Esophagus (tissue), 2 donors: ENCODE results near the gene FOXI2. TPM values are rescaled to one million over a fixed set of nuclear protein-coding genes. Genes with fewer than 3 reads are reported as not detected.
A peak's percentile ranks its signal among the peaks of the same experiment; 100 is the strongest.

Experiments used
- H3K27ac ChIP-seq, 2 donors: one replicate each; pipeline ENCODE4 v1.5.1; 2013; ENCODE audit warnings: low read depth in 2 of 2, mild to moderate bottlenecking in 2 of 2, inconsistent platforms in 1 of 2, low read length in 1 of 2, moderate library complexity in 1 of 2
- H3K27me3 ChIP-seq, 2 donors: one replicate each; pipeline ENCODE4 v1.6.1; 2013; ENCODE audit warnings: low read length in 2 of 2, control low read depth in 1 of 2, mild to moderate bottlenecking in 1 of 2; ENCODE audit not compliant: insufficient read depth in 2 of 2, control insufficient read depth in 1 of 2
- H3K36me3 ChIP-seq, 2 donors: one replicate each; pipeline ENCODE4 v1.6.1; 2013; ENCODE audit warnings: low read length in 1 of 2; ENCODE audit not compliant: control insufficient read depth in 2 of 2, insufficient read depth in 2 of 2
- H3K4me1 ChIP-seq, 2 donors: one replicate each; pipeline ENCODE4 v1.6.1; 2013; ENCODE audit warnings: low read length in 1 of 2; ENCODE audit not compliant: control insufficient read depth in 2 of 2, insufficient read depth in 2 of 2
- H3K4me3 ChIP-seq, 2 donors: one replicate each; pipeline ENCODE4 v1.5.1; 2013; ENCODE audit warnings: low read length in 2 of 2, mild to moderate bottlenecking in 2 of 2, low read depth in 1 of 2, moderate library complexity in 1 of 2
- H3K9me3 ChIP-seq, 2 donors: one replicate each; pipeline ENCODE4 v1.6.1; 2013; ENCODE audit warnings: mild to moderate bottlenecking in 2 of 2, low read depth in 1 of 2, low read length in 1 of 2, moderate library complexity in 1 of 2; ENCODE audit not compliant: control insufficient read depth in 2 of 2, insufficient read depth in 1 of 2
- WGBS, 2 donors: extraction: QIAGEN DNeasy Blood & Tissue Kit; methylation state at CpG; one replicate each; pipeline ENCODE4 v1.1.7; 2013; 5-methylcytosine and 5-hydroxymethylcytosine counted together
- polyA plus RNA-seq, 2 donors: library from polyadenylated mRNA; stranded (reverse); fragments of 200-250 nt; gene quantifications; one replicate each; pipeline ENCODE4 v1.2.3, GENCODE V29; 2013
- donor health status: healthy with polysubstance abuse.
- donor health status: Bipolar disorder and iron deficiency.

FOXI2 gene
- under 1 TPM; 0.45 to 0.84 TPM for polyA plus RNA-seq

GRCh38 chr10:127736915-127737562, at the start of gene FOXI2:
Gene FOXI2, plus strand, starts transcription at chr10:127737185. Its CDS starts 89 bp downstream, at chr10:127737274.
- Histone ChIP-seq H3K27ac (peak within 1 kb of the TSS in 1 of 2 donors; percentile 39), H3K4me3 (peak within 1 kb of the TSS; percentile 51), H3K36me3 (no peaks in the 10 kb centered on the region), H3K4me1 (peaks cover 13 to 16% of the 10 kb centered on the region in 2 donors), H3K9me3 (no peaks in the 10 kb centered on the region), H3K27me3 (peaks cover 0 to 7% of the 10 kb centered on the region in 2 donors)
- 2 to 3% methylated on average over 52 to 66 of the region's 66 CpGs for whole genome bisulfite sequencing, 2 donors

- no peaks in the 10 kb centered on the region for H3K27me3 ChIP-seq
- H3K36me3 ChIP-seq = no peaks in the 10 kb centered on the region
- H3K4me1 ChIP-seq = no peaks in the 10 kb centered on the region
- H3K9me3 ChIP-seq = no peaks in the 10 kb centered on the region
- no peak overlapping the region for H3K4me3 ChIP-seq
- 48 to 54% methylated on average over 6 of the region's 6 CpGs for WGBS, 2 donors
- no peak overlapping the region for H3K27ac ChIP-seq
Measured at GRCh38 chr10:127687548-127687947, 49.4 kb upstream of the FOXI2 start.

DNA sequence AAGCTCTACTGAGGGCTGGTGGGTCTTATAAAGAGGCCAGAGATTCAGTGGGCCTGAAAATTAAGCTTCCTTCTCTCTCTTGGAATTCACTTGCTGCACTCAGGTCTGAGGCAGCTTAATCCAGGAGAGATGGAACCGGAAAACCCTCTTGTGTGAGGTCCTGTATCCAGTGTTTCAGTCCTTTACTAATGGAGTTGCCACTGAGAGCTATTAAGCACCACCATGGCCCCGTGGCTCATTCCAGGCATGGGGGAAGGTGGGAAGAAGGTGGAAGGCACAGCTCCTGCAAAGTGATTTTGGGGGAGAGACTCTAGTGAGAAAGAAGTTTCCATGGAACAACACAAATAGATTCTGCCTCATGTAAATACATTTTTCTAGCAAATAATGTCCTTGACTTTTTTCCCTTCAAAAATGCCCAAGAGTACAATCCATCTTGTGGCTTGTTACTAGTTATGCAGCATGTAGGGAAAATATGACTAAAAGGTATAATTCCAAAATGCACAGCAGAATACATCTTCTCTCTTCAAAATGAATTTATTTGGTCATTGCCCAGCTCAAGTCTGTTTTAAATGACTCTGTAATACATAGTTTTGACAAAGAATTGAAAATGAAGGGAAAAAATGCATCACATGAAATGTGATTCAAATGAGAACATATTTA, 46.7 kb upstream of the FOXI2 start:
- 72 to 84% methylated on average over 2 of the region's 2 CpGs for WGBS, 2 donors
- no peak overlapping the region for H3K27ac ChIP-seq
- H3K4me3 ChIP-seq = no peak overlapping the region
- peaks cover 0 to 2% of the 10 kb centered on the region in 2 donors for H3K4me1 ChIP-seq
- no peaks in the 10 kb centered on the region for H3K27me3 ChIP-seq
- H3K9me3 ChIP-seq = no peaks in the 10 kb centered on the region
- no peaks in the 10 kb centered on the region for H3K36me3 ChIP-seq

DNA sequence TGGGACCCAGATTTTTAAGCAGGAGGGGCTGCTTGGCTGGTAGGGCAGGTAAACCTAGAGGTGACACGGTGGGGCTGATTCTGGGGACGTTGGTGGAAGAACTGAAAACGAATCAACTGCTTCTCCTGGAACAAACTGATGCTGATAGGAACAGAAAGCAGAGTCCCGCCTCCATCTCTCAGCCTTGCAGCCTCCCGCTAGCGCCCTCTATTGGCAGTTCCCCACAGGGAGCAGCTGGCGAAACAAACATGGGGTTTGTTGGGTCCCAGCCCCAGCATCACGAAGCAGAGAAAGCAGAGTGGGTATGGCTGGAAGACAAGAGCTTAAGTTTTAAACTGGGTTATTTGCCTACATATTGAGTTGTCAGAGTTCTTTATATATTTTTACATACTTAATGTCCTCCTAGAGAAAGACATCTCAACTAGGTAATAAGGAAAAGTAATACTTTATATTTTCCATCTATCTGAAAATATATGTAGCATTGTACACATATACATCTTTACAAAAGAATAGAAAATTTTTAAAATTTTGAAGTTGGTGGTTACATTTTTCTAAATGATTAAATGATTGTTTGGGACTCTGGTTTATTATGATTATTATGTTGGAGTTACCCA, 42.3 kb upstream of the FOXI2 start:
- 41 to 42% methylated on average over 8 of the region's 8 CpGs for WGBS, 2 donors
- H3K27me3 ChIP-seq = no peaks in the 10 kb centered on the region
- H3K27ac ChIP-seq = no peak overlapping the region
- peaks cover 0 to 2% of the 10 kb centered on the region in 2 donors for H3K4me1 ChIP-seq
- no peak overlapping the region for H3K4me3 ChIP-seq
- no peaks in the 10 kb centered on the region for H3K9me3 ChIP-seq
- no peaks in the 10 kb centered on the region for H3K36me3 ChIP-seq

GRCh38 chr10:127695431-127695830, 41.6 kb upstream of the FOXI2 start:
- no peaks in the 10 kb centered on the region for H3K36me3 ChIP-seq
- no peak overlapping the region for H3K27ac ChIP-seq
- 61 to 62% methylated on average over 4 of the region's 4 CpGs for WGBS, 2 donors
- no peaks in the 10 kb centered on the region for H3K9me3 ChIP-seq
- peaks cover 0 to 2% of the 10 kb centered on the region in 2 donors for H3K4me1 ChIP-seq
- H3K27me3 ChIP-seq = no peaks in the 10 kb centered on the region
- H3K4me3 ChIP-seq = no peak overlapping the region

DNA sequence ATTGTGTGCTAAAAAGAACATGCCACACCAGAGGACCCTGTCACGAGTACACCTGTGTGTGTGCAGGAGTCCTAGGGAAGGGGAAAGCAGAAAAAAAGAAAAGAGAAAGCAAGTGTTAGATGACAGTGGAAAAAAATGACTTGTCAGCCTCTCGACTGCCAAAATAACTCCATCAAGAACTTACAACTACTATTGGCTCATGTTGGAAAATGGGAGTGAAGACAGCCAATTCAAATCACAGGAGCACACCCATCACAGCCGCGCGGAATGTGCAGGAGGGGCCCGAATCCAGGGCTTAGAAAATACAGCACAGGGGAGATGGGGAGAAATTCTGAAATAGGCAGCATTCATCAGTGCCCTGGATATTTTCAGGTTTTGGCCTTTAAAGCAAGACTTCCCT, 38.1 kb upstream of the FOXI2 start:
- Histone ChIP-seq H3K4me1 (peaks cover 0 to 2% of the 10 kb centered on the region in 2 donors), H3K27me3 (no peaks in the 10 kb centered on the region), H3K9me3 (no peaks in the 10 kb centered on the region), H3K27ac (no peak overlapping the region), H3K36me3 (no peaks in the 10 kb centered on the region), H3K4me3 (no peak overlapping the region)
- 71 to 78% methylated on average over 6 of the region's 6 CpGs for WGBS, 2 donors

DNA sequence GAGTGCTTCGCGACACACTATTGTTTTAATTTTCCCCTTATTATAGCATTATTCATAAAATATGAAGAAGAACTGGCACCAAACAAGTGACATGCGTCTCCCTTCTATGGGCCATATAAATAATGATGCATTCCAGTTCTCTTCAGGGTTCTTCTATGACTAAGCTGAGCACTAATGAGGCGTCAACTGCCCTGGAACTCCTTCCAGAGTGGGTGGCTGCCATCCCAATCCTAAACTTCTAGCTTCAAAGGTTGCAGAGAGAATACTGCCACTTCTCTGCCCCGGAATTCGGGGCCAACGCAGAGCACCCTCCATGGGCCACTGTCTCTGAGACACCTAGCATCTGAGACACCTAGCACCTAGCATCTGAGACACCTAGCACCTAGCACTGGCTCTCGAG, 37.7 kb upstream of the FOXI2 start:
- H3K27me3 ChIP-seq = no peaks in the 10 kb centered on the region
- WGBS, 2 donors = 65 to 69% methylated on average over 8 of the region's 8 CpGs
- H3K36me3 ChIP-seq = no peaks in the 10 kb centered on the region
- no peaks in the 10 kb centered on the region for H3K9me3 ChIP-seq
- H3K27ac ChIP-seq = no peak overlapping the region
- H3K4me1 ChIP-seq = peaks cover 0 to 2% of the 10 kb centered on the region in 2 donors
- H3K4me3 ChIP-seq = no peak overlapping the region

- Histone ChIP-seq H3K27ac (no peak overlapping the region), H3K9me3 (no peaks in the 10 kb centered on the region), H3K27me3 (no peaks in the 10 kb centered on the region), H3K36me3 (no peaks in the 10 kb centered on the region), H3K4me3 (no peak overlapping the region), H3K4me1 (no peaks in the 10 kb centered on the region)
- WGBS, 2 donors = 45 to 74% methylated on average over 4 of the region's 4 CpGs
Measured at GRCh38 chr10:127702271-127702670, 34.7 kb upstream of the FOXI2 start.

DNA sequence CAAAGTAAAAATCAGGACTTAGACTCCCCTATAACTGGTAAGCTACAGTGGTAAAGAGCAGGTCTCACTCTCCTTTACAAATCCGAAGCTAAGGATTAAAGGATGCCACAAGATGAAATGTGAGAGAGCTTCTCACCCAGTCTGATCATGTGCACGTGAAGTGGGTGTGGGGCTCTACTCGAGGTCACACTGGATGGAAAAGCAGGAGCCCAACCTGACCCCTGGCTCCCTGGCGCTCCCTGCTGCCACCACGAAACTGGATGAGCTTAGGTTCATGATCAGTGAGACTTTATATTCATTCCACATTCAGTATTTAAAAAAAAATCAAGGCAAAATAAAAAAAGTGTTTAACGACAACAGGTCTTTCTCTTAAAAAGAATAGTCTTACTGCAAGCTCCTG, 21.7 kb upstream of the FOXI2 start:
- Histone ChIP-seq H3K9me3 (no peaks in the 10 kb centered on the region), H3K36me3 (no peaks in the 10 kb centered on the region), H3K4me1 (no peaks in the 10 kb centered on the region), H3K27ac (no peak overlapping the region), H3K4me3 (no peak overlapping the region), H3K27me3 (no peaks in the 10 kb centered on the region)
- WGBS, 2 donors = 40 to 43% methylated on average over 6 of the region's 6 CpGs
